Measurements from ENCODE around the gene ASPHD2.
"Not testable (repeated sequence)": the region's sequence is repeated elsewhere in the genome, so short reads cannot be mapped to it uniquely, and the experiment has no call there.

ASPHD2 gene

GRCh38 chr22:26432619-26433311 lies 3.7 kb downstream of the ASPHD2 start:
- H3K27ac Mint-ChIP-seq: no peak overlapping the region
- H3K9me3 Mint-ChIP-seq: no peaks in the 10 kb centered on the region
- no peak for TF ChIP-seq CTCF (IDR thresholded peaks at IDR 0.05)
- peaks cover 34% of the 10 kb centered on the region for H3K4me1 Mint-ChIP-seq
- no peak overlapping the region for H3K4me3 Mint-ChIP-seq
- DNase-seq: no peak
- no peaks in the 10 kb centered on the region for H3K36me3 Mint-ChIP-seq (ENCODE audit: low read depth)
- H3K27me3 Mint-ChIP-seq (ENCODE audit: low read depth, poor library complexity): peaks cover 30% of the 10 kb centered on the region

GRCh38 chr22:26433805-26434204 lies 4.7 kb downstream of the ASPHD2 start:
- H3K9me3 Mint-ChIP-seq: no peaks in the 10 kb centered on the region
- DNase-seq: no peak
- H3K27me3 Mint-ChIP-seq (ENCODE audit: low read depth, poor library complexity): peaks cover 20% of the 10 kb centered on the region
- no peak overlapping the region for H3K27ac Mint-ChIP-seq
- H3K36me3 Mint-ChIP-seq (ENCODE audit: low read depth): no peaks in the 10 kb centered on the region
- peaks cover 32% of the 10 kb centered on the region for H3K4me1 Mint-ChIP-seq
- no peak for TF ChIP-seq CTCF (IDR thresholded peaks at IDR 0.05)
- H3K4me3 Mint-ChIP-seq: no peak overlapping the region

- Mint-ChIP-seq H3K27me3 (ENCODE audit: low read depth, poor library complexity) (peaks cover 10% of the 10 kb centered on the region), H3K4me1 (peaks cover 21% of the 10 kb centered on the region), H3K4me3 (no peak overlapping the region), H3K36me3 (ENCODE audit: low read depth) (no peaks in the 10 kb centered on the region), H3K27ac (no peak overlapping the region), H3K9me3 (no peaks in the 10 kb centered on the region)
- no peak for TF ChIP-seq CTCF (IDR thresholded peaks at IDR 0.05)
- no peak for DNase-seq
These were observed 6.5 kb downstream of the ASPHD2 start for GRCh38 chr22:26435327-26436093.

- no peak for TF ChIP-seq CTCF (IDR thresholded peaks at IDR 0.05)
- H3K4me1 Mint-ChIP-seq: peaks cover 11% of the 10 kb centered on the region
- no peaks in the 10 kb centered on the region for H3K9me3 Mint-ChIP-seq
- H3K27me3 Mint-ChIP-seq (ENCODE audit: low read depth, poor library complexity): peaks cover 7% of the 10 kb centered on the region
- DNase-seq: no peak
- H3K36me3 Mint-ChIP-seq (ENCODE audit: low read depth): no peaks in the 10 kb centered on the region
- H3K27ac Mint-ChIP-seq: no peak overlapping the region
- no peak overlapping the region for H3K4me3 Mint-ChIP-seq
These were observed 7.9 kb downstream of the ASPHD2 start for GRCh38 chr22:26436903-26437515.

GRCh38 chr22:26437694-26438392 lies 8.8 kb downstream of the ASPHD2 start:
- Mint-ChIP-seq H3K4me1 (peaks cover 16% of the 10 kb centered on the region), H3K36me3 (ENCODE audit: low read depth) (no peaks in the 10 kb centered on the region), H3K4me3 (no peak overlapping the region), H3K27ac (no peak overlapping the region), H3K27me3 (ENCODE audit: low read depth, poor library complexity) (peaks cover 3% of the 10 kb centered on the region), H3K9me3 (no peaks in the 10 kb centered on the region)
- DNase-seq: no peak
- TF ChIP-seq CTCF (IDR thresholded peaks at IDR 0.05): no peak

- not testable (repeated sequence) for DNase-seq
- peaks cover 16% of the 10 kb centered on the region for H3K4me1 Mint-ChIP-seq
These were observed 9.7 kb downstream of the ASPHD2 start for GRCh38 chr22:26438776-26439175.

More at GRCh38 chr22:26438776-26439175, 9.7 kb downstream of the ASPHD2 start:
- not testable (repeated sequence) for H3K36me3 Mint-ChIP-seq (ENCODE audit: low read depth); H3K4me3 Mint-ChIP-seq; H3K9me3 Mint-ChIP-seq; H3K27ac Mint-ChIP-seq; H3K27me3 Mint-ChIP-seq (ENCODE audit: low read depth, poor library complexity)
